BLaER1 (cell line): ENCODE measurements around the gene NFIA.

ENCODE experiments used
- H3K27ac ChIP-seq: shearing (Covaris generic); formaldehyde crosslinking; 2 replicates; pipeline ENCODE4 v1.8.1; 2022
- H3K27me3 ChIP-seq: shearing (Covaris generic); formaldehyde crosslinking; 2 replicates; pipeline ENCODE4 v1.8.1; 2022
- H3K36me3 ChIP-seq: shearing (Covaris generic); formaldehyde crosslinking; 2 replicates; pipeline ENCODE4 v1.8.1; 2022
- H3K4me1 ChIP-seq: shearing (Covaris generic); formaldehyde crosslinking; 2 replicates; pipeline ENCODE4 v1.8.1; 2022
- H3K4me2 ChIP-seq: shearing (Covaris generic); formaldehyde crosslinking; 2 replicates; pipeline ENCODE4 v1.8.1; 2022
- H3K4me3 ChIP-seq: shearing (Covaris generic); formaldehyde crosslinking; 2 replicates; pipeline ENCODE4 v1.8.1; 2022
- H3K9ac ChIP-seq: shearing (Covaris generic); formaldehyde crosslinking; 2 replicates; pipeline ENCODE4 v1.8.1; 2022
- H3K9me3 ChIP-seq: shearing (Covaris generic); formaldehyde crosslinking; 2 replicates; pipeline ENCODE4 v1.8.1; 2022
- H4K20me1 ChIP-seq: shearing (Covaris generic); formaldehyde crosslinking; 2 replicates; pipeline ENCODE4 v1.8.1; 2022
- Cebpa-rat ChIP-seq: shearing (Covaris generic); IDR thresholded peaks from 2 replicates; pipeline ENCODE4 v1.8.1; 2022

Gene NFIA

DNA sequence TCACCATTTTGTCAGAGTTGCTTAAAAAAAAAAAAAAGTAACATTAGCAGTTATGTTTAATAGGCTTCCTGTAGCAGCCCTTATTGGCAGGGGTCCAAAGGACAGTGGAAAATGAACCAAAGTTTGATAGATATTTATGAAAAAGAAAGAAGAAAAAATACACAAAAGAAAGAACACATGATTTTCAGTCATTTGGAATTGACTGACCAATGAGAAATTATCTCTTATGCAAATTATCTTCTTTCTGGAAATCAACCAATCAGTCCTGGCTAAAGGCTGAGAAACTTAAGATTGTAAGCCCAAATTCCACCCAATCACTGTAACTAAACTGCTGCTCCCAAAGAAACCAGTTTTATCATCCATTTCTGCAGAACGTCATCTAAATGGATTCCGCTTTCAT, 360.2 kb downstream of the NFIA start:
- Histone ChIP-seq H3K9ac (no peak overlapping the region), H3K27ac (no peak overlapping the region), H3K4me3 (no peak overlapping the region), H4K20me1 (no peaks in the 10 kb centered on the region), H3K4me1 (no peaks in the 10 kb centered on the region), H3K27me3 (no peaks in the 10 kb centered on the region), H3K9me3 (no peaks in the 10 kb centered on the region), H3K4me2 (no peak overlapping the region), H3K36me3 (no peaks in the 10 kb centered on the region)
- TF ChIP-seq Cebpa-rat = no peak

DNA sequence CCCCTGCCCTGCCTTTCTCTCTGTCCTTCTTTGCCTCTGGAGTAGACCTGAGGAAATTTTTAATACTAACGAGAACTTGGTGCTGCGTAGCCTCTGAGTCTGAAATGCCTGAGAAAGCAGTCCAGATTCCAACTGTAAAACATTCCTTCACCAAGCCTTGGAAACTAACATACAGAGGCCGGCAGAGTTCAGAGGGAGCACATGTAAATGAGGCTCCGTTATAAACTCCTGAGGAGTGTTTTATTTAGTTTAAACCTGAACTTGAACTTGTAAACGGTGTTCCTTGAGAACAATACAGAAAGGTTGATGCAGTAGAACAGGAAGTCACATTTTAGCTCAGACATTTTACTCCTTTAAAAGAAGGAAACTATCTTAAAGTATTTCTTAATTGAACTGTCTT, 361.9 kb downstream of the NFIA start:
- Histone ChIP-seq H3K4me1 (no peaks in the 10 kb centered on the region), H3K4me2 (no peak overlapping the region), H3K4me3 (no peak overlapping the region), H3K27me3 (no peaks in the 10 kb centered on the region), H3K27ac (no peak overlapping the region), H4K20me1 (no peaks in the 10 kb centered on the region), H3K36me3 (no peaks in the 10 kb centered on the region), H3K9me3 (no peaks in the 10 kb centered on the region), H3K9ac (no peak overlapping the region)
- TF ChIP-seq Cebpa-rat = no peak

DNA sequence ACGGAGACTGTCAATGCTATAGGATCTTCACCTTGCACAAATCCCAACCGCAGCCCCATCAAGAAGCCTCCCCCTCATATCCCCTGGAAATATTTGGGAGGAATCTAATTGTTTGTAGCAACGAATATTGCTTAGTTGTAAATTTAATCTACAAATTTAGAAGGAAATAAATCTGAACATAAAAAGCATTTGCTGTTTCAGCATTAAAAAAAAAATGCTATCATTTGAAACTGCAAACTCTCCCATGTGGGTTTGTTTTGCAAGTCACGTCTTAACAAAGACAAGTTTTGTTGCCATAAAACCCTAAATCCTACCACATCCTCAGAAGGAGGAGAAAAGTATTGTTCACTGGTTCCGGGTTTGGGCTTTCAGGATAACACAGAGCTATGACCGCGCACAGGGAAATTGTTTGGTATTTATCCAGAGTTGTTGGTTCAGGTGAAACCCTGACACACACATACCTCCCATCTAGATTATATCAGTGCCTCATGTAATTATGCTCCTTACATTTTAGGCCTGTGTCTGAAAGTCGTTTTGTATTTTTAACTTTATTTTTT, 363.0 kb downstream of the NFIA start:
- Histone ChIP-seq H3K4me1 (no peaks in the 10 kb centered on the region), H3K9me3 (no peaks in the 10 kb centered on the region), H3K4me3 (no peak overlapping the region), H3K27ac (no peak overlapping the region), H3K4me2 (no peak overlapping the region), H3K9ac (no peak overlapping the region), H3K36me3 (no peaks in the 10 kb centered on the region), H3K27me3 (no peaks in the 10 kb centered on the region), H4K20me1 (no peaks in the 10 kb centered on the region)
- TF ChIP-seq Cebpa-rat = no peak

- H3K4me3 ChIP-seq = no peak overlapping the region
- no peak overlapping the region for H3K27ac ChIP-seq
- no peak overlapping the region for H3K9ac ChIP-seq
- H3K4me1 ChIP-seq = no peaks in the 10 kb centered on the region
- no peaks in the 10 kb centered on the region for H3K36me3 ChIP-seq
- no peak overlapping the region for H3K4me2 ChIP-seq
- no peak for TF ChIP-seq Cebpa-rat
- no peaks in the 10 kb centered on the region for H4K20me1 ChIP-seq
- no peaks in the 10 kb centered on the region for H3K9me3 ChIP-seq
- H3K27me3 ChIP-seq = no peaks in the 10 kb centered on the region
Measured at GRCh38 chr1:61446531-61446991, 364.2 kb downstream of the NFIA start.

DNA sequence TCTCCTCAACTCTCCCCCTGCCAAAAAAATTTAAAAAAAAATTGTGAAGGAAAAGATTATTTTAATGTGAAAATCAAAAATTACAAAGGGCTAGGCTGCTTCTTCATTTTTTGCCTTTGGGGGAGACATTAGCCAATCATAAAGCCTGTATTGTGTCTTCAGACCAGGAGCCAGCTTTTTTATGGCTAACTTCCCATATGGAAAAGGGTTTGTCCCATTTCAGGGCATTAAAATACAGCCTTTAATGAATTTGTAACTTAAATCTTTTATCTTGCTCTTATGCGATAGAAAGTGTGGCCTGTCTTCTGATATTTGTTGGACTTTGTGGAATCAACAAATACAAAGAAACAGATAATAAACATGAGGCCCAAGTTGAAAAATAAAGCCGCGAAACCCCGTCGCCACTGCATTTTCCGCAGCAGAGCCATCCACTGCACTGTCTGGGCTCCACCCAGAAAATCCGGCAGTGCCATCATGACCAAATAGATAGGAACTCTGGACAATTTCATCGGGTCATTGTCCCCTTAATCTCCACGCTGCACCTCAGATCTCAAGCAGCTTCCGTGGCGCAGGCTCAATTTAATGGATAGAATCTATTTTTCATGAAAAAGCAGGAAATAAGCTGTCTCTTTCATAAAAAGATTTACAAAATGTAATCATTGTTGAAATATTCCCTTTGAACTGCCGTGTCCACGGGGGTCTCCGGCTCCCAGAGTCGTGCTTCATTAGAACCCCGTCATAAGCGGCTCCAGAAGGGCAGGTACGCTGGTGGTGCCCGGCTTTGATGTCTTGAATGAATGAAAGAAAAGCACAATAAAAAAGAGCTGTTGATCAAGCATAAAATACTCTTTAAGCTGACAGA, 365.0 kb downstream of the NFIA start:
- Histone ChIP-seq H3K27ac (no peak overlapping the region), H3K4me2 (no peak overlapping the region), H4K20me1 (no peaks in the 10 kb centered on the region), H3K4me1 (no peaks in the 10 kb centered on the region), H3K36me3 (no peaks in the 10 kb centered on the region), H3K9me3 (no peaks in the 10 kb centered on the region), H3K9ac (no peak overlapping the region), H3K27me3 (no peaks in the 10 kb centered on the region), H3K4me3 (no peak overlapping the region)
- TF ChIP-seq Cebpa-rat = no peak

- no peaks in the 10 kb centered on the region for H3K36me3 ChIP-seq
- no peak for TF ChIP-seq Cebpa-rat
- H3K4me1 ChIP-seq = peaks cover 6% of the 10 kb centered on the region; the same call in 1 of the 2 replicates
- no peaks in the 10 kb centered on the region for H4K20me1 ChIP-seq
- H3K27me3 ChIP-seq = no peaks in the 10 kb centered on the region
- no peak overlapping the region for H3K27ac ChIP-seq
- no peak overlapping the region for H3K4me2 ChIP-seq
- H3K9ac ChIP-seq = no peak overlapping the region
- H3K9me3 ChIP-seq = no peaks in the 10 kb centered on the region
- H3K4me3 ChIP-seq = no peak overlapping the region
Measured at GRCh38 chr1:61447968-61448430, 365.6 kb downstream of the NFIA start.

- Histone ChIP-seq H3K27ac (no peak overlapping the region), H4K20me1 (no peaks in the 10 kb centered on the region), H3K9ac (no peak overlapping the region), H3K4me2 (no peak overlapping the region), H3K4me3 (no peak overlapping the region), H3K27me3 (no peaks in the 10 kb centered on the region), H3K36me3 (no peaks in the 10 kb centered on the region), H3K9me3 (no peaks in the 10 kb centered on the region), H3K4me1 (peaks cover 8% of the 10 kb centered on the region; the same call in 1 of the 2 replicates)
- TF ChIP-seq Cebpa-rat = no peak
Measured at GRCh38 chr1:61448914-61449313, 366.6 kb downstream of the NFIA start.

DNA sequence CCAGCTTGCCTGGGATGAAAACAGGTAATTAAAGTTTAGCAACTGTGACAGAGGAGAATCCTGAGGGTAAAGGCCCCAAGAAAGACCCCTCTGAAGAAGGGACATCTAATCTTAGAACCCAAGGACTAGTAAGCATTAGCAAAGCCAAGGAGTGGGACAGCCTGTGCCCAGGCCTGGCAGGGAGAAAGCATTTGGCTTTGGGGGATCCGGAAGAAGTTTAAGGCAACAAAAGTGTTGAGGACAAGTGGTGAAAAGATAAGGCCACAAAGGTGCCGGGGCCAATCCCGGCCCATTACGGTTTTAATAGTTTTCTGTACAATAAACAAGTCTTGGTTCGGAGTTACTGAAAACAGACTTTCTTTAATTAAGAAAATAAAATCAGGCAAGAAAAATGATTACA, 367.0 kb downstream of the NFIA start:
- no peaks in the 10 kb centered on the region for H3K36me3 ChIP-seq

GRCh38 chr1:61450454-61450853, 368.1 kb downstream of the NFIA start:
- Histone ChIP-seq H3K4me1 (peaks cover 8% of the 10 kb centered on the region; the same call in 1 of the 2 replicates), H3K9ac (no peak overlapping the region), H3K9me3 (no peaks in the 10 kb centered on the region), H3K27me3 (no peaks in the 10 kb centered on the region), H3K36me3 (no peaks in the 10 kb centered on the region), H3K4me2 (no peak overlapping the region), H3K4me3 (no peak overlapping the region), H3K27ac (no peak overlapping the region), H4K20me1 (no peaks in the 10 kb centered on the region)
- TF ChIP-seq Cebpa-rat = no peak

More for the DNA sequence above, 367.0 kb downstream of the NFIA start:
- no peaks in the 10 kb centered on the region for H3K27me3 ChIP-seq
- H3K27ac ChIP-seq = no peak overlapping the region
- H3K4me2 ChIP-seq = no peak overlapping the region
- H4K20me1 ChIP-seq = no peaks in the 10 kb centered on the region
- no peak overlapping the region for H3K4me3 ChIP-seq
- TF ChIP-seq Cebpa-rat = no peak
- no peak overlapping the region for H3K9ac ChIP-seq
- H3K4me1 ChIP-seq = peaks cover 8% of the 10 kb centered on the region; the same call in 1 of the 2 replicates
- no peaks in the 10 kb centered on the region for H3K9me3 ChIP-seq

DNA sequence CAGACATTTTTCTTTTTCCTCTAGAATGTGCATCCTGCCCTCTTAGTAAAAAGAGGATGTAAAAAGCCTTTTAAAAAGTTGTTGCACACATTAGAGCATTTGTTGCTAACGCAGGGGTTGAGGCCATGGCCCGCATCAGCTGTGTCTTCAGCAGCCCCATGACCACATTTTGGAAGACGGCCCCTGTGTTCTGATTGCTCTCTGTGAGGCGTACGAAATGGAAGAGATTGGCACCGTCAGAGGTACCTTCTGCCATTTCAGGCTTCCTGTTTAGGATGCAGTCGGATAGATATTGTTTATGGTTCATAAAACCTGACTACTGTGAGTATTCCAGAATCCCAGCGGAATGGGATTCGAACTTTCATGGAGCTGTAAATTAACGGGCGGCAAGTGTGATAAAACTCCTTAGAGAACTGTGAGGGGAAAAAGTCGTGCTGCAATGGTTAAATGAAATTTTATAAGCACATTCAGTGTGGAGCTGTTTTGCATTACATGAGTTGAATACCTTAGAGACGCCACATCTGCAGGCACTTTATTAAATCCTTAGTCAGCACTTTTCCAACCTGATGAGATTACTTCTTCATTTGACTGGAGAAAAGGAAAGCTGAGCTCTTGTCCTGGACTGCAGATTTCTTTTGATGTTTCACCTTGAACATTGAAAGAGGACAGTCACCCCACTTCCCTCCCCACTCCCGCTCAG, 368.7 kb downstream of the NFIA start:
- H4K20me1 ChIP-seq = no peaks in the 10 kb centered on the region
- no peak overlapping the region for H3K4me2 ChIP-seq
- no peaks in the 10 kb centered on the region for H3K27me3 ChIP-seq
- no peak overlapping the region for H3K9ac ChIP-seq
- no peaks in the 10 kb centered on the region for H3K36me3 ChIP-seq
- TF ChIP-seq Cebpa-rat = no peak
- no peaks in the 10 kb centered on the region for H3K9me3 ChIP-seq
- no peak overlapping the region for H3K4me3 ChIP-seq
- H3K4me1 ChIP-seq = peaks cover 8% of the 10 kb centered on the region; the same call in 1 of the 2 replicates
- no peak overlapping the region for H3K27ac ChIP-seq
